ENCODE measurements around the gene ANTXRL.

DNA sequence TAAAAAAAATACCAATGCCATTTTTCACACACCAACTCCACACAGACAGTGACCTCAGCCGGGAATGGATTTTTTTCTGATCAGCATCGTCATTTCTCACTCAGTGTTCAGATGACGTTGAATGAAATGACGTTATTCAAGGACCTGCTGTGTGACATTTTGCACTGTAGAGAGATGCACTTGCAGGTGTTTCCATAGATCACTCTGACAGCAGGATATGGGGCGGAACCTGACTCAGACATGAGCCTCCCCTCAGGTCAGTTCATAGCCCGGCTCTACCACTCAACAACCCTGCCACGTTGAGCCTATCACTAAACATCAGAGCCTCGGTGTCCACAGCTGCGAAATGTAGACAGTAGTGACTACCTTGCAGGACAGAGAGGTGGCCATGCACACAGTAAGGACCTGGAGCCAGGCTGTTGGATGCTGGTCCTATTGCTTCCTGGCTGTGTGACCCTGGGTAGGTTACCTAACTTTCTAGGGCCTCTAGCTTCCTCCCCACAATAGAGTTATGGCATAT, 41.4 kb upstream of the ANTXRL start:
- TF ChIP-seq, protein P1, sequence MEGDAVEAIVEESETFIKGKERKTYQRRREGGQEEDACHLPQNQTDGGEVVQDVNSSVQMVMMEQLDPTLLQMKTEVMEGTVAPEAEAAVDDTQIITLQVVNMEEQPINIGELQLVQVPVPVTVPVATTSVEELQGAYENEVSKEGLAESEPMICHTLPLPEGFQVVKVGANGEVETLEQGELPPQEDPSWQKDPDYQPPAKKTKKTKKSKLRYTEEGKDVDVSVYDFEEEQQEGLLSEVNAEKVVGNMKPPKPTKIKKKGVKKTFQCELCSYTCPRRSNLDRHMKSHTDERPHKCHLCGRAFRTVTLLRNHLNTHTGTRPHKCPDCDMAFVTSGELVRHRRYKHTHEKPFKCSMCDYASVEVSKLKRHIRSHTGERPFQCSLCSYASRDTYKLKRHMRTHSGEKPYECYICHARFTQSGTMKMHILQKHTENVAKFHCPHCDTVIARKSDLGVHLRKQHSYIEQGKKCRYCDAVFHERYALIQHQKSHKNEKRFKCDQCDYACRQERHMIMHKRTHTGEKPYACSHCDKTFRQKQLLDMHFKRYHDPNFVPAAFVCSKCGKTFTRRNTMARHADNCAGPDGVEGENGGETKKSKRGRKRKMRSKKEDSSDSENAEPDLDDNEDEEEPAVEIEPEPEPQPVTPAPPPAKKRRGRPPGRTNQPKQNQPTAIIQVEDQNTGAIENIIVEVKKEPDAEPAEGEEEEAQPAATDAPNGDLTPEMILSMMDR (IDR thresholded peaks at IDR 0.05) = no peak
- TF ChIP-seq, protein P2, sequence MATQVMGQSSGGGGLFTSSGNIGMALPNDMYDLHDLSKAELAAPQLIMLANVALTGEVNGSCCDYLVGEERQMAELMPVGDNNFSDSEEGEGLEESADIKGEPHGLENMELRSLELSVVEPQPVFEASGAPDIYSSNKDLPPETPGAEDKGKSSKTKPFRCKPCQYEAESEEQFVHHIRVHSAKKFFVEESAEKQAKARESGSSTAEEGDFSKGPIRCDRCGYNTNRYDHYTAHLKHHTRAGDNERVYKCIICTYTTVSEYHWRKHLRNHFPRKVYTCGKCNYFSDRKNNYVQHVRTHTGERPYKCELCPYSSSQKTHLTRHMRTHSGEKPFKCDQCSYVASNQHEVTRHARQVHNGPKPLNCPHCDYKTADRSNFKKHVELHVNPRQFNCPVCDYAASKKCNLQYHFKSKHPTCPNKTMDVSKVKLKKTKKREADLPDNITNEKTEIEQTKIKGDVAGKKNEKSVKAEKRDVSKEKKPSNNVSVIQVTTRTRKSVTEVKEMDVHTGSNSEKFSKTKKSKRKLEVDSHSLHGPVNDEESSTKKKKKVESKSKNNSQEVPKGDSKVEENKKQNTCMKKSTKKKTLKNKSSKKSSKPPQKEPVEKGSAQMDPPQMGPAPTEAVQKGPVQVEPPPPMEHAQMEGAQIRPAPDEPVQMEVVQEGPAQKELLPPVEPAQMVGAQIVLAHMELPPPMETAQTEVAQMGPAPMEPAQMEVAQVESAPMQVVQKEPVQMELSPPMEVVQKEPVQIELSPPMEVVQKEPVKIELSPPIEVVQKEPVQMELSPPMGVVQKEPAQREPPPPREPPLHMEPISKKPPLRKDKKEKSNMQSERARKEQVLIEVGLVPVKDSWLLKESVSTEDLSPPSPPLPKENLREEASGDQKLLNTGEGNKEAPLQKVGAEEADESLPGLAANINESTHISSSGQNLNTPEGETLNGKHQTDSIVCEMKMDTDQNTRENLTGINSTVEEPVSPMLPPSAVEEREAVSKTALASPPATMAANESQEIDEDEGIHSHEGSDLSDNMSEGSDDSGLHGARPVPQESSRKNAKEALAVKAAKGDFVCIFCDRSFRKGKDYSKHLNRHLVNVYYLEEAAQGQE (IDR thresholded peaks at IDR 0.05; ENCODE audit: insufficient read depth in 1 of 2, low read depth in 2 of 2, low read length in 1 of 2) = no peak
- TF ChIP-seq POLR2AphosphoS5 (IDR thresholded peaks at IDR 0.05; ENCODE audit: low read depth, low read length) = no peak
- no peak for TF ChIP-seq SIN3A (IDR thresholded peaks at IDR 0.05; ENCODE audit: borderline replicate concordance, insufficient read depth, low read depth, low read length)
